ENCODE results near the gene REELD1. TPM values are rescaled to one million over a fixed set of nuclear protein-coding genes. Genes with fewer than 3 reads are reported as not detected.

REELD1 gene
- total and polyA plus RNA-seq, 2 of the 4 experiments (the other 2 are of a cell fraction), result not detected

GRCh38 chr4:146165840-146166239, 48.5 kb upstream of the REELD1 start:
- H4K5ac ChIP-seq (ENCODE audit: low read depth, low read length), result no peak overlapping the region
- H4K91ac ChIP-seq (ENCODE audit: insufficient read depth, low read depth, low read length), result no peak overlapping the region
- no peaks in the 10 kb centered on the region for H4K20me1 ChIP-seq (ENCODE audit: insufficient read depth, low read length)
- H3K14ac ChIP-seq (replicated peaks; ENCODE audit: low read depth, low read length), result no peak overlapping the region
- H2BK15ac ChIP-seq (ENCODE audit: low read depth, low read length), result no peak overlapping the region
- H2BK120ac ChIP-seq (ENCODE audit: low read depth, low read length), result no peak overlapping the region
- no TSS peak for BruUV-seq (replicated peaks)
- peak; percentile 75 for DNase-seq
- no peaks in the 10 kb centered on the region for H3K27me3 ChIP-seq (ENCODE audit: control insufficient read depth, insufficient read depth, low read length)
- no peak overlapping the region for H4K8ac ChIP-seq (ENCODE audit: low read depth in 2 of 2, low read length in 2 of 2)
- no peak overlapping the region for H3K4me3 ChIP-seq (ENCODE audit: insufficient read depth, low read depth, low read length)
- in situ Hi-C loops (cut with MboI; ENCODE audit: low sequenced_read_pairs), result no loop called here
- no peak overlapping the region for H3K4ac ChIP-seq (ENCODE audit: low read depth, low read length)
- H3K23ac ChIP-seq (ENCODE audit: low read depth, low read length), result no peak overlapping the region
- H3K9me3 ChIP-seq (ENCODE audit: control insufficient read depth, insufficient read depth, low read length), result no peaks in the 10 kb centered on the region; the same call in 1 of the 2 replicates
- no peak overlapping the region for H2BK20ac ChIP-seq (ENCODE audit: low read depth, low read length)
- no peaks in the 10 kb centered on the region for H3K9me1 ChIP-seq (ENCODE audit: insufficient read depth, low read length)
- ChIA-PET CTCF (interaction anchor here (0.6 kb wide), 1 partner anchor 349 kb away, joined by 3 read pairs; no protein-coding TSS in a partner anchor), POLR2A (ENCODE audit: unreplicated experiment) (no interaction called here)
- TF ChIP-seq FOS (IDR thresholded peaks at IDR 0.05; ENCODE audit: low read depth, low read length) (no peak), ELK1 (IDR thresholded peaks at IDR 0.05; ENCODE audit: borderline replicate concordance, low read depth, low read length) (no peak), RFX5 (IDR thresholded peaks at IDR 0.05; ENCODE audit: low read depth, low read length) (no peak), CEBPB (IDR thresholded peaks at IDR 0.05; ENCODE audit: low read depth, low read length) (peak; percentile 79), USF2 (IDR thresholded peaks at IDR 0.05; ENCODE audit: low read depth, low read length) (no peak), BHLHE40 (IDR thresholded peaks at IDR 0.05; ENCODE audit: low read depth, low read length) (no peak), CHD1 (IDR thresholded peaks at IDR 0.05; ENCODE audit: low read depth, low read length) (no peak)
- peak; percentile 72 for ATAC-seq (ENCODE audit: low read depth)
- dilution Hi-C loops (cut with HindIII; ENCODE audit: low sequenced_read_pairs, unreplicated experiment), result no loop called here
- H2AK5ac ChIP-seq (ENCODE audit: low read depth, low read length), result no peak overlapping the region
- intact Hi-C loops (cut with micrococcal nuclease), result loop anchor here (5.0 kb wide), 1 partner anchor 104 kb away; no protein-coding TSS in a partner anchor
- no peak overlapping the region for H3K18ac ChIP-seq (ENCODE audit: low read depth, low read length)
- H3K79me1 ChIP-seq (ENCODE audit: low read depth in 1 of 2, low read length in 2 of 2), result no peaks in the 10 kb centered on the region
- no peak overlapping the region for H3K9ac ChIP-seq (ENCODE audit: low read depth, low read length)
- H3K56ac ChIP-seq (ENCODE audit: extremely low read depth, insufficient read depth, low read length), result no peak overlapping the region
- H2BK5ac ChIP-seq (ENCODE audit: low read depth, low read length, poor library complexity, severe bottlenecking), result no peak overlapping the region
- no peak overlapping the region for H3K27ac ChIP-seq (ENCODE audit: insufficient read depth, low read length)
- no peaks in the 10 kb centered on the region for H3K36me3 ChIP-seq (ENCODE audit: control insufficient read depth, insufficient read depth, low read length)
- H3K4me2 ChIP-seq (ENCODE audit: low read depth, low read length), result no peak overlapping the region
- H3K4me1 ChIP-seq (ENCODE audit: control insufficient read depth, insufficient read depth, low read length), result no peaks in the 10 kb centered on the region; the same call in 1 of the 2 replicates
- H2AFZ ChIP-seq (replicated peaks; ENCODE audit: low read length, poor library complexity), result no peak overlapping the region
- H2AK9ac ChIP-seq (replicated peaks; ENCODE audit: low read depth, low read length, poor library complexity), result no peak overlapping the region

Data from IMR-90 (cell line).